GM18502 (cell line): ENCODE measurements around the gene SNX19.
"Not testable (repeated sequence)": the region's sequence is repeated elsewhere in the genome, so short reads cannot be mapped to it uniquely, and the experiment has no call there.

Experiments
- ATAC-seq: cut with Tn5 transposase; IDR thresholded peaks from one replicate; pipeline ENCODE4 v1.9.1; 2021; ENCODE audit warnings: mild to moderate bottlenecking; ENCODE audit not compliant: unreplicated experiment, poor library complexity

Gene SNX19, protein sequence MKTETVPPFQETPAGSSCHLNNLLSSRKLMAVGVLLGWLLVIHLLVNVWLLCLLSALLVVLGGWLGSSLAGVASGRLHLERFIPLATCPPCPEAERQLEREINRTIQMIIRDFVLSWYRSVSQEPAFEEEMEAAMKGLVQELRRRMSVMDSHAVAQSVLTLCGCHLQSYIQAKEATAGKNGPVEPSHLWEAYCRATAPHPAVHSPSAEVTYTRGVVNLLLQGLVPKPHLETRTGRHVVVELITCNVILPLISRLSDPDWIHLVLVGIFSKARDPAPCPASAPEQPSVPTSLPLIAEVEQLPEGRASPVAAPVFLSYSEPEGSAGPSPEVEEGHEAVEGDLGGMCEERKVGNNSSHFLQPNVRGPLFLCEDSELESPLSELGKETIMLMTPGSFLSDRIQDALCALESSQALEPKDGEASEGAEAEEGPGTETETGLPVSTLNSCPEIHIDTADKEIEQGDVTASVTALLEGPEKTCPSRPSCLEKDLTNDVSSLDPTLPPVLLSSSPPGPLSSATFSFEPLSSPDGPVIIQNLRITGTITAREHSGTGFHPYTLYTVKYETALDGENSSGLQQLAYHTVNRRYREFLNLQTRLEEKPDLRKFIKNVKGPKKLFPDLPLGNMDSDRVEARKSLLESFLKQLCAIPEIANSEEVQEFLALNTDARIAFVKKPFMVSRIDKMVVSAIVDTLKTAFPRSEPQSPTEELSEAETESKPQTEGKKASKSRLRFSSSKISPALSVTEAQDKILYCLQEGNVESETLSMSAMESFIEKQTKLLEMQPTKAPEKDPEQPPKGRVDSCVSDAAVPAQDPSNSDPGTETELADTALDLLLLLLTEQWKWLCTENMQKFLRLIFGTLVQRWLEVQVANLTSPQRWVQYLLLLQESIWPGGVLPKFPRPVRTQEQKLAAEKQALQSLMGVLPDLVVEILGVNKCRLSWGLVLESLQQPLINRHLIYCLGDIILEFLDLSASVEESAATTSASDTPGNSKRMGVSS

DNA sequence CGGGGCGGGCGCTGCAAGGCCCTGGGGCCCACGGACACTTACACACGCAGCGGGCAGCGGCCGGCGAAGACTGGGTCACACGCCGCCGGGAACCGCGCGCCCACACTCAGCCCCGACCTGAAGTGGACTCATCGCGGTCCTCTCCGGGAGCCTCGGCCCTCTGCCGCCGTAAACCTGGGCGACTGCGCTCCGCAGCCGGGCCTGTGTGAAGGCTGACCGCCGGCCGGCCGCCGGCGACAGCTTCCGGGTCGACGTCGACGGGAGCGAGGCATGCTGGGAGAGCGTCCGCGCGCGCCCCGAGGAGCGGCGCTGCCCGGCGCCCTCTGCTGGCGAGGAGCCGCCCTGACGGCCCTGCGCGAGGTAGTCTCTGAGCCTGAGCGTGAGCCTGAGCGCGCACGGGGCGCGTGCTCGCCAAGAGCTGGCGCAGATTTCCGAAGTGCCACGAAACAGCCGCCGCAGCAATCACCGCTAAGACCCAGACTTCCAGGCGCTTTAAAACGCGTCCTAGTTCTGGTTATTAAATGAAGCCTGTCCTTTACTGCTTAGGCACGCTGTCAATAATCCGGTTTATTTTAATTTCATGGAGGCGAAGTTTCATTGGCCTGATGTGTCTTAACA, at the start of gene SNX19:
Gene SNX19, minus strand, starts transcription at position 242 of the 618 bp plus-strand sequence. CDS start 540 bp downstream, outside the sequence.
- ATAC-seq = peak; percentile 99

DNA sequence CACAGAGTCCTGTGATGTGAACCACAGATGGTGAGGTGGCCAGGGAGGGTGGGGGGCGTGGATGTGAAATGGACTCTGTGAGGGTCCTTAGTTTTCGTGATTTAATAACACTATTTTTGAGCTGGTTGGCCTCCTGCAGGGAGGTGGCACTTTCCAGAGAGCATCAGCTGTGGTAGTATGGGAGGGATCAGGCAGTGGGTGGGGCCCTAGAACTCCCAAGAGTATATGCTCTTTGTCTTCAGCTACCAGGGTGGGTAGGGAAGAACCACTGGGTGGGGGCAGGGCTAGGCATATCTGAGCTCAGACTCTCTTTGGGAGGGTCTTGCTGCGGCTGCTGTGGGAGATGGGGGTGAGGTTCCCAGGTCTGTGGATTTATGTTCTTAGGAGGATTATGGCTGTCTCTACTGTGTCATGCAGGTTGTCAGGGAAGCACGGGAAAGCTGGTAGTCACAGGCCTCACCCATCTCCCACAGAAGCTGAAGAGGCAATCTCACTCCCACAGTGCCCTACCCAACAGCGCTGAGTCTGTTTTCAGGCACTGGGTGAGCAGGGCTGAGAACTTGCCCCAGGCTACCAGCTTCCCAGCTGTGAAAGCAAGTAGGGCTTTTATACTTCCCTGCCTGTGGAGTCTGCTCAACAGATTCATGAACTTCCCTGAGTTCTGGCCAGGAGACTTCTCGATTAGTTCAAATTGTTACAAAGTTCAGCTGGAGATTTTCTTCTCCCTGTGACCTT, 47.9 kb upstream of the SNX19 start:
- no peak for ATAC-seq

DNA sequence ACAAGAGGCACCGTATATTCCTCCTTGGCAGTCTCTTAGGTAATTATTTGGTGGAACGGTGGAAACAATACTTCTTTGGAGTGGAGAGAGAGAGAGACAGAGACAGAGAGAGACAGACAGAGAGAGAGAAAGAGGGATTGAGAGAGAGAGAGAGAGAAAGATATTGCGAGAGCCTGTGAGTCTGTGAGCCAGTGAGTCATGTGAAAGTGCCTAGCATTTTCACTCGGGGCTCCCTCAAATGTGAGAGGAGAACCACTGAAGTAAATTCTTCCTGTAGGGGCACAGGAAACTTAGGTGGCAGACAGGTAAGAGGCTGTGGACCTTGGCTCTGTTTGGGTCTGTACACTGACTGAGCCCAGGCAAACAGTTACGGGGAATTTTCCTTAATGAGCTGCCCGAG, 31.6 kb upstream of the SNX19 start:
- ATAC-seq = no peak

DNA sequence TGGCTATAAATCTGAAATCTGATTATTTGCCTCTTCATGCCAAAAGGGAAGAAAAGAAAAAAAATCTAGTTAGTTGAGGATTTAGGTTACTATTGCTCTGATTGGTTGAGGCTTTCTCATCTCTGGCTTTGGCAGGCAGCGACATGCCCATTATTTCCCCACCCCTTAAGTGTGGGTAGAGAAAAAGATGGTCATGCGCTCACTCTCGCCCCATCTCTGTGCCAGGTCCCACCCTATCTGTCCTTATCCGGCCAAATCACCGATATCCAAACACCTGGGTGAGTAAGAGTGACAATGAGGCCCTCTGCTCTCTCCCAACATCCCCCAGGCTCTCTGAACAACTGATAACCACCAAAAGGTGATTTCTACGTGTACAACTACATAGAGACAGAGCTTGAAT, 31.2 kb upstream of the SNX19 start:
- no peak for ATAC-seq

DNA sequence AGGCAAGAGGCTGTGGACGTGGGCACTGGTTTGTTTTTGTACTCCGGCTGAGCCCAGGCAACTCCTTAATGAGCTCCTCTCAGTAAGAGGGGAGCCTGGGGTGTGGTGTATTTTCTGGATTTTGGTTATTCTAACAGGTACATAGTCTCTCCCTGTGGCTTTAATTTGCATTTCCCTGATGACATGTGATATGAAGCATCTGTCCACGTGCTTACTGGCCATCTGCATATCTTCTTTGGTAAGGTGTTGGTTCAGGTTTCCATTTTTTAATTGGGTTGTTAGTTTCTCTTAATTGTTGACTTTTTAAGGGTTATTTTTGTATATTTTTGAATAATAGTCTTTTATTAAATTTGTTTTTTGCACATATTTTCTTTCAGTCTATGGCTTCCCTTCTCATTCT, 30.8 kb upstream of the SNX19 start:
- no peak for ATAC-seq

DNA sequence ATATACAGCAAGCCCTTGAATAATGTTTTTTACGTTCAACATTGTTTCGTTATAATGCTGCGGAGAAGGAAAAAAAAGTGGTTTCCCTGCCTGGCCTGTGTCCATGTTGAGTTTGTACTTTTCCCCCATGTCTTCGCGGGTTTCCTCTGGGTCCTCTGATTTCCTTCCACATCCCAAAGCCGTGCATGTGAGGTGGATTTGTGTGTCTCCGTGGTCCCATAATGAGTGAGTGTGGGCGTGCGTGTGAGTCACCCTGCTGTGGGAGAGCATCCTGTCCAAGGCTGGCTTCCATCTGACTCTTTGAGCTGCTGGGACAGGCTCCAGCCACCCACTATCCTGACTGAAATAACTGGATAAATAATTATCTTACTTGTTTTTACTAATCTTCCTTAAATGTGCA, 29.6 kb upstream of the SNX19 start:
- no peak for ATAC-seq

DNA sequence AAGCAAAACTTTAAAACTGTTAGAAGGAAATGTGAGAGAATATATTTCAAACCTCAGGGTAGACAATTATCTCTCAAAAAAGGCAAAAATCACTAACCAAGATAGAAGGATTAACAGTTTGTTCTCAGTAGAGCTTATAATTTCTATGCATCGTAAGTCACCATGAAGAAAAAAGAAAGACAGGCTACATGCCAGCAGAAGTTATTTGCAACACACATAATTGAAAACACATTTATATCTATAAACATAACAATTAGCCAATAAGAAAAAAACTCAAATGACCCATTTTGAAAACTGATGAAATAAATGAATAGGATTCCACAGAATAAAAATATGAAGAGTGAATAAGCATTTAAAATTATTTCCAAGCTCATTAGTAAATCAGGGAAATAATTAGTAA, 24.4 kb upstream of the SNX19 start:
- ATAC-seq = no peak

DNA sequence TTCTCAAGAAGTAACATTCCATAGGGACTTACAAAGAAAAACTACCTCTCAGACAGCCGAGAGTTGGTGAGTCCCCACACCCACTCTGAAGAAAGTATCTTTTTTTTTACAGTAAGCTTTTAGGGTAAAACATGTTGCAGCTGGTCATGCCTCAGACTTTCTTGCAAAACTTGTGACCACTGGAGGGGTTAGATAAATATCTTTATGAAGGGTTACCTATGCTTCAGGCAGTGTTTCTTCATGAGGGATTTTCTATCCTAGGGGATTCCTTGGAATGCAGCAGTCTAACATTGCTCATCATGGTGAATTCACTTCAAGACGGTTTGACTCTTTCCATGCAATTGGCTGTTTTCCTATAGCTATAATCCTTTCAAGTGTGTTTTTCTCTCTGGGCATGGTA, 20.8 kb upstream of the SNX19 start:
- no peak for ATAC-seq

DNA sequence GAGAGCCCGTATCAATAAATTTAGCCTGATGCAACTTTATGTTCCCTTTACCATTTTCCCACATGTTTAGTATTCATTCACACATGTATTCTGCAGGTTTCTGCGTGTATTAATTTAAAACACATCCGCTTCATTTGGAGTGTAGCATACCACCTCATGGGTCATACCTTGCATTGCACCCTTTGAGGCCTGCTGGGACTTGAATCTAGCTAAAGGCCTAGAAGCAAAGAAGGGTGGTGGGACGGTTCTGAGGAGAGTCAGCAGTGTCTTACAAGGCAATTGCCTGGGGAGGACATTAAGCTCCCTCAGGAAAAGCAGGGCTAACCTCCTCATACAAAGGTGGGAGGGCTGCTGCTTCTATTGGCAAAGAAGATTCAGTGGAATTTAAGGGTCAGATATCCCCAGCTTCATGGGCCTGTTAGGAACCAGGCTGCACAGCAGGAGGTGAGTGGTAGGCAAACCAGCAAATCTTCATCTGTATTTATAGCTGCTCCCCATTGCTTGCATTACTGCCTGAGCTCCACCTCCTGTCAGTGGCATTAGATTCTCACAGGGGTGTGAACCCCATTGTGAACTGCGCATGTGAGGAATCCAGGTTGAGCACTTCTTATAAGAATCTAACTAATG, 15.9 kb upstream of the SNX19 start:
- ATAC-seq = no peak

DNA sequence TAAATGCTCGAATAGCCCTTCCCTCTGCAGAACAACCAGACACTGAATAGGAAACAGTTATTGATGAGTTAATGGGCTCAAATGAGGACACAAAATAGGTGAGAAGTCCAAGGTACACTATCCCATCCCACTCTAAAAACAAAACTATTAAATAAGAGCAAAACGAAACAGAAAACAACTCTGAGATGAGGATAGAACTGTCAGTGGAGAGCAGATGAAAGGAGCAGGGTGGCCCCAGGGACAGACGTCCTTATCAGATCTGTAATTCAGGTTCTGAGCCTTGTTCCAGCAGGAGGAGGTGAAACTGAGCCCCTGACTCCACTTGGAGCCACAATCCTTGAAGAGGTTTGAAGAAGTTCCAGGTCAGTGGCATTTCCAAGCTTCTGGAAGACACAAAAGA, 8.5 kb upstream of the SNX19 start:
- ATAC-seq = no peak

DNA sequence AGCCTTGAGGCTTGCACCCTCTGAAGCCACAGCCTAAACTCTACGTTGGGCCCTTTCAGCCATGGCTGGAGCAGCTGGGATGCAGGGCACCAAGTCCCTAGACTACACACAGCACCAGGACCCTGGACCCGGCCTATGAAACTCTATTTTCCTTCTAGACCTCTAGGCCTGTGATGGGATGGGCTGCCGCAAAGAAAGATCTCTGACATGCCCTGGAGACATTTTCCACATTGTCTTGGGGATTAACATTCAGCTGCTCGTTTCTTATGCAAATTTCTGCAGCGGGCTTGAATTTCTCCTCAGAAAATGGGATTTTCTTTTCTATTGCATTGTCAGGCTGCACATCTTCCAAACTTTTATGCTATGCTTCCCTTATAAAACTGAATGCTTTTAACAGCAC, 4.3 kb upstream of the SNX19 start:
- ATAC-seq = not testable (repeated sequence)

DNA sequence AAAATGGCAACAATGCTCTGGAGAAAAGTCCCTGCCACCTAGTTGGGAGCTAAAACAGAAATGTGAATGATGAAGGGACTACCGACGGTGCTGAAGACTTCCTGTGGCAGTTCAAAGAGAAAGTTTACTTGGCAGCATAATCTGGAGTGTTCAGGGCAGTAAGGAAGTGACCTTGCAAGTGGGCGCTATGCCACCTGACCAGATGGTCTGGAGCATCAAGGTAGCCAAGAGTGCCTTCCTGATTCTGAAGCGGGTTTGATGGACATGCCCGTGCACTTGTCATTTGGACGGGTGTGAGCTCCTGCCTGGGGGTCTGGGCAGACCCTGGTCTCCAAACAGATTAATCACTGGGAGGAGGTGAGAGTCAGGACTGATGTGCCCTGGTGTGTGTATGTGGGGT, 1.8 kb upstream of the SNX19 start:
- ATAC-seq = no peak

DNA sequence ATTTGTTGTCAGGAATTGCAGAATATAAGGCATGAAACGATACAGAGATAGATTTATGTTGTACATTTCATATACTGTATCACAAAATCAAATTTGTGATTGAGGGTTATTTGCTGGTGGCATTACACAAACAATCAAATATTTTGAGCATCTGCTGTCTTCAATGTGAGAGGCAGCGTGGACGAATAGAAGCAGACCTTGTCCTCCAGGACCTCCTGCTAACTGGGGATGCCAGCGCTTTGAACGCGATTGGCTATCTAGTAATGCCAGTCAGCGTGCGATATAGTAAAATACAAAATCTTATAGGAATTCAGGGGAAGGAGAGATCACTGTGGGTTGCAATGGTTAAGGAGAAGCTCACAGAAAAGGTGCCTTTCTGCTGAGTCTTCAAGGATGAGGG, 631 bp upstream of the SNX19 start:
- ATAC-seq = no peak

DNA sequence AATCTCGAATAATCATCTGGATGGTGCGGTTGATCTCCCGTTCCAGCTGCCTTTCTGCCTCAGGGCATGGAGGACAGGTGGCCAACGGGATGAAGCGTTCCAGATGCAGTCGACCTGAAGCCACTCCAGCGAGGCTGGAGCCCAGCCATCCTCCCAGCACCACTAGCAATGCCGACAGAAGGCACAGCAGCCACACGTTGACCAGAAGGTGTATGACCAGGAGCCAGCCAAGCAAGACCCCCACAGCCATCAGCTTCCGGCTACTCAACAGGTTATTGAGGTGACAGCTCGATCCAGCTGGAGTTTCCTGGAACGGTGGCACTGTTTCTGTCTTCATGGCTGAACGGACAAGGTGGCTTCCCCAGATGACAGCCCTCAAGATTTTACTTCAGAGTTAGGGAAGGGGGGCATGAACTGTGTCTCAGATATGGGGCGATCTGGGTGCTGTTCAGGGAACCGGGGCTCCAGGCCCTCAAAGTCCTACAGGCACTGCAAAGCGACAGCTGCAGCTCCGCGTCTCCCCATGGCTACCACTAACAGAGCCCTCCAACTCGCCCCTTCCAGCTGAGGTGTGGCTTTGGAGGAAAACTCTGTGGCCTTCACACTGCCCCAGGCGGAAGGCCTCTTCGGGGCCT, 559 bp downstream of the SNX19 start:
- no peak for ATAC-seq

DNA sequence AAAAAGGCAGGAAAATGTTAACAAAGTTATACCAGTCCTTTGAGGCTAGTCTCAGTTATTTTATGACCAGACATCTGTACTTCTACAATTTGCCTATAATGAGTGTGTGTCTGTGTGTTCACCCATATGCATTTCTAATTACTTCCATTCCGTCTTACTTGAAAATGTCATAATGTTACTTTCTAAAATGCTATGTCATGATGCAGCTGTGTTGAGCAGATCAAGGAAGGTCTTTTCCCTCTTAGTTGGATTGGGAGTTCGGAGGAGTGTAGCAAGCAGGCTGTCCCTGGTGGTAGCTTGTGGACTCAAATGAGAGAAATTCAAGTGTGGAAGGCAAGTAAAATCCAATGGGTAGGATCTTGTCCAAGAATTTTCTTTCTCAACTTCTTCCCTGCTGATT, 3.0 kb downstream of the SNX19 start:
- no peak for ATAC-seq

DNA sequence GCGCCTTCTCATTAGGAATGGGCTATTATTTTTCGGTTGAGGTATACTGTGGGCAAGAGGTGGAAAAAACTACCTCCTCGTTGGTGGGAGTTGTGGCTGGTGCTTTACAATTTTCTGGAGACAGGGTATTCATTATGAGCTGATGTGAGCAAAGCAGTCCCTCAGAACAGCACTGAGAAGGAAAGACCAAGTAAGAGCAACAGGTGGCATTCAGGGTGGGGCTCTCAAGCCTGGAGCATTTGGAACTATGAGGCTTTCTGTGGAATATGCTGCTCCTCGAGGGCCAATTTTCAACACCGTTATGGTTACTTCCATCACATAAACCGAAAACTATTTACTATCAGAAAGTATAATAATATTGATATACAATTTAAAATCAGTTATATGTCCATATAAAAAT, 3.7 kb downstream of the SNX19 start:
- no peak for ATAC-seq

DNA sequence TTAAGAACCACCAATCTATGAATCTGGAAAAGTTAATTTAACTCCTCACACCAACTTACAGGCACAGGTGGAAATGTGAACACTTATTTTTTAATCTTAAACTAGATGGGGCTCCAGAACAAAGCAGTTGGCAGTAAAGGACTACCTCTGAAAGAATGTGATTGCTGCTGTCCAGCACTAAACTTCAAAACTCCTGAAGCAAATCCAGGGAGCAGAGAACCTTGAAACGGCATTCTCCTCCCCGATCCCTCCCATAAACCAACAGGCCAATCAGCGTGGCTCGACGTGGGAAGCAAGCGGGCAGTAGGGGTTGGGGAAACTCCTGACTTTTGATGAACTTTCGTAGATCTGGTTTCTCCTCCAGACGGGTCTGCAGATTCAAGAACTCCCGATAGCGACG, 5.0 kb downstream of the SNX19 start:
- no peak for ATAC-seq

DNA sequence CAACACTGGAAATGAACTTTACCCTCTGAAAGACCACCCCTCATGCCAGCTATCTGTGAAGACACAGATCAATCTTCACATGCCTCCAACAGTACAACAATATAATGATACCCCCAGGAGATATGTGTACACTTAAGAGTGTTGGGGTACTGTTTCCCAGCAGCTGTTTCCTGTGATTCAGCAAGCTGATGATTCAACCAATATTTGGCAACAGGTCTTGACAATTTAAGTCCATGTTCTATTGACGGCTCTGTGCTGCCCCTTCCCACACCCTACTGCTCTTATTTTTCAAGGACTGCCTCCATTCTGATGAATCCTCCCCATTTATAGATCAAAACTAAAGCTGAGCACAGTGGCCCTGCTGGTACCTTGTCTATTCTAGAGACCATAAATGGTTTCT, 6.6 kb downstream of the SNX19 start:
- no peak for ATAC-seq
